CD4-positive, alpha-beta T cell (primary cell): Measurements from ENCODE around the gene SLCO2B1. TPM values are rescaled to one million over a fixed set of nuclear protein-coding genes. Genes with fewer than 3 reads are reported as not detected.

Experiments
- ATAC-seq: fragments of 200-7000 bp; cut with Tn5 transposase; one replicate; pipeline ENCODE4 v1.10.0; 2022; ENCODE audit warnings: mild to moderate bottlenecking; ENCODE audit not compliant: poor library complexity
- CTCF ChIA-PET: fragments of 350-600 bp; sonication (Branson Sonifier 250); formaldehyde crosslinking; loops from one replicate; lab custom pipeline; 2021; ENCODE audit warnings: antibody characterized with exemption, inconsistent platforms; lab: Charles Lee
- POLR2A ChIA-PET: fragments of 350-600 bp; sonication (Branson Sonifier 250); formaldehyde crosslinking; loops from one replicate; lab custom pipeline; 2021; ENCODE audit warnings: antibody characterized with exemption, inconsistent platforms; lab: Charles Lee
- DNase-seq, 14 experiments: peaks; one replicate each; pipeline ENCODE4 v3.0.0-alpha.2; 2013 to 2020; ENCODE audit warnings: mixed read lengths in 2 of 14
- H3K27ac ChIP-seq, 2 donors: one replicate each; pipeline versions ENCODE4 v1.5.1 to v1.7.0; 2013; ENCODE audit warnings: low read length in 2 of 2, low read depth in 1 of 2, mild to moderate bottlenecking in 1 of 2
- H3K27me3 ChIP-seq, 2 experiments: 1 replicate in 1 of 2; 2 replicates in 1 of 2; pipeline versions ENCODE4 v1.6.1 to v1.7.0; 2013; ENCODE audit warnings: low read length in 2 of 2, control low read depth in 1 of 2, mild to moderate bottlenecking in 1 of 2, moderate library complexity in 1 of 2; ENCODE audit not compliant: insufficient read depth in 2 of 2, control insufficient read depth in 1 of 2
- H3K36me3 ChIP-seq: one replicate; pipeline ENCODE4 v1.6.1; 2013; ENCODE audit warnings: low read length, control low read depth; ENCODE audit not compliant: insufficient read depth
- H3K4me1 ChIP-seq: one replicate; pipeline ENCODE4 v1.6.1; 2013; ENCODE audit warnings: low read length, control low read depth; ENCODE audit not compliant: insufficient read depth
- H3K4me3 ChIP-seq: one replicate; pipeline ENCODE4 v1.5.1; 2013; ENCODE audit warnings: mild to moderate bottlenecking, low read length, moderate library complexity
- H3K9me3 ChIP-seq, 2 experiments: 1 replicate in 1 of 2; 2 replicates in 1 of 2; pipeline versions ENCODE4 v1.6.1 to v1.7.0; 2013; ENCODE audit warnings: low read length in 2 of 2, mild to moderate bottlenecking in 2 of 2, control low read depth in 1 of 2, moderate library complexity in 1 of 2; ENCODE audit not compliant: control insufficient read depth in 1 of 2, insufficient read depth in 1 of 2
- H3K27ac Mint-ChIP-seq: one replicate; pipeline ENCODE4 v1.8.0; 2020; ENCODE audit warnings: mixed read lengths
- H3K27me3 Mint-ChIP-seq: one replicate; pipeline ENCODE4 v1.8.0; 2021; ENCODE audit warnings: mixed read lengths
- H3K36me3 Mint-ChIP-seq: one replicate; pipeline ENCODE4 v1.8.0; 2021; ENCODE audit warnings: low read depth, mixed read lengths
- H3K4me1 Mint-ChIP-seq: one replicate; pipeline ENCODE4 v1.8.0; 2021; ENCODE audit warnings: low read depth, mixed read lengths
- H3K4me3 Mint-ChIP-seq: one replicate; pipeline ENCODE4 v1.8.0; 2020; ENCODE audit warnings: mild to moderate bottlenecking, mixed read lengths
- H3K9me3 Mint-ChIP-seq: one replicate; pipeline ENCODE4 v1.8.0; 2020; ENCODE audit warnings: mixed read lengths
- intact Hi-C, 2 experiments: fragments of 100-400 bp; cut with DNase I in 1 of 2; cut with micrococcal nuclease in 1 of 2; formaldehyde crosslinking; loops; one replicate each; pipeline versions ENCODE4 v1.15.1 to v1.9.0; 2023 to 2025; cut with DNase I, micrococcal nuclease
- total RNA-seq, 174 experiments: library from RNA in 2 of 174; stranded (reverse) in 2 of 174; gene quantifications; one replicate each; pipeline ENCODE4 v1.2.3 and lab custom pipeline; 2021 to 2026
- TF ChIP-seq, protein P1 (sequence below): fragments of 200-600 bp; IDR thresholded peaks from one replicate; pipeline ENCODE4 v1.8.0; 2022; ENCODE audit warnings: antibody characterized with exemption, mild to moderate bottlenecking

Gene SLCO2B1
- total RNA-seq, 2 experiments from 2014 or later = not detected

DNA sequence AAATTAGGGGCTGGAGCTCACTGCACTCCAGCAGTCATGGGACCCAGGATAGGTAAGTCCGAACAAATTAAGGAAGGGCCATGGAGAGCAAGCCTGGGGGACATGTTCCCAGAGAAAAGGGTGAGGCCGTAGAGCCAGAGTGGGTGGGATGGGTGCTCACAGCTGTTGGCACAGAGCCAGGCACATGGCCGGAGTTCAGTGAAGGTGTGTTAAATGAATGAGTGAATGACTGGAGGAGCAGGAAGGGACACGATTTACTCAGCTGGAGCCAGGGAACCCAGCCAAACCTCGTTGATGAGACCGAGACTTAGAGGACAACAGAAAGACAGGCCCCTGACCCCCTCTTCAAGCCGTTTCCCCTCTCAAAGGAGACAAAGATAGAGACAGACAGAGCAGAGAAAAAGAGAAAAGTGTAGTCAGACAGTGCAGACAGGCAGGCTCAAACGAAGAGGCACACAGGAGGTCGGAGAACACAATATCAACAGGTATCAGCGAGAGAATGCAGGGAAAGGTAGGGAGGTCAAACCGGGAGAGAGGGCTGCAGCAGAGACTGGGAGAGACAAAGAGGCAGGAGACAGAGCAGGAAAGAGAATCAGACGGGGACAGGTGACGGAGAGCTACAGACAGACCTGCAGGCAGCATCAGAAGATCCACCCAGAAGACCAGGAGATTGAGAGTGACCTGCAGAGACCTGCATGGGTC is 590 bp downstream of the SLCO2B1 start:
- no peak for DNase-seq
- intact Hi-C loops = no loop called here
- no peak overlapping the region for H3K4me3 Mint-ChIP-seq

DNA sequence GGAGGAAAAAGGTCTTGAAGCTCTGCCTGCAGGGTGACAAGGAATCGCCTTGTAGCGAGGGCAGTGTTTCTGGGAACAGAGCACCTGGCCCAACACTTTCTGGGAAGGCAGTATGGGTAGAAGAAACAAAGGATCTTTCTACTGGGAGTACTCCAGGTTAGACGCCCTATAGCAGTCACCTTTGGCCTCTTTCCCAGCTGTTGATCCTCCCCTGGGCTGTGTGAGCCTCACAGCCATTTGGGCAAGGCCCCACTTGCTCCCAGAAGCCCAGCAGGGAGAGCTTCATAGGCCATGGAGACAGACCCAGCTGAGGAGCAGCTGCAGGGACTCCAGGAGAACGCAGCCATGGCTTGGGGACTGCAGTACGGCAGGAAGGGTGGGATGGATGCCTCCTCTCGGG is 1.2 kb downstream of the SLCO2B1 start:
- Histone ChIP-seq H3K27ac (no peak overlapping the region), H3K36me3 (no peaks in the 10 kb centered on the region), H3K4me1 (no peaks in the 10 kb centered on the region), H3K4me3 (no peak overlapping the region), H3K27me3 (peaks cover 0 to 4% of the 10 kb centered on the region in 2 experiments), H3K9me3 (no peaks in the 10 kb centered on the region)
- TF ChIP-seq, protein P1, sequence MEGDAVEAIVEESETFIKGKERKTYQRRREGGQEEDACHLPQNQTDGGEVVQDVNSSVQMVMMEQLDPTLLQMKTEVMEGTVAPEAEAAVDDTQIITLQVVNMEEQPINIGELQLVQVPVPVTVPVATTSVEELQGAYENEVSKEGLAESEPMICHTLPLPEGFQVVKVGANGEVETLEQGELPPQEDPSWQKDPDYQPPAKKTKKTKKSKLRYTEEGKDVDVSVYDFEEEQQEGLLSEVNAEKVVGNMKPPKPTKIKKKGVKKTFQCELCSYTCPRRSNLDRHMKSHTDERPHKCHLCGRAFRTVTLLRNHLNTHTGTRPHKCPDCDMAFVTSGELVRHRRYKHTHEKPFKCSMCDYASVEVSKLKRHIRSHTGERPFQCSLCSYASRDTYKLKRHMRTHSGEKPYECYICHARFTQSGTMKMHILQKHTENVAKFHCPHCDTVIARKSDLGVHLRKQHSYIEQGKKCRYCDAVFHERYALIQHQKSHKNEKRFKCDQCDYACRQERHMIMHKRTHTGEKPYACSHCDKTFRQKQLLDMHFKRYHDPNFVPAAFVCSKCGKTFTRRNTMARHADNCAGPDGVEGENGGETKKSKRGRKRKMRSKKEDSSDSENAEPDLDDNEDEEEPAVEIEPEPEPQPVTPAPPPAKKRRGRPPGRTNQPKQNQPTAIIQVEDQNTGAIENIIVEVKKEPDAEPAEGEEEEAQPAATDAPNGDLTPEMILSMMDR = no peak
- Mint-ChIP-seq H3K36me3 (no peaks in the 10 kb centered on the region), H3K27ac (no peak overlapping the region), H3K4me1 (no peaks in the 10 kb centered on the region), H3K9me3 (no peaks in the 10 kb centered on the region), H3K27me3 (peaks cover 8% of the 10 kb centered on the region), H3K4me3 (no peak overlapping the region)
- ChIA-PET POLR2A (no interaction called here), CTCF (no interaction called here)
- no peak for DNase-seq
- ATAC-seq = no peak
- intact Hi-C loops = no loop called here

More for the DNA sequence above, 590 bp downstream of the SLCO2B1 start:
- Mint-ChIP-seq H3K27me3 (peaks cover 8% of the 10 kb centered on the region), H3K36me3 (no peaks in the 10 kb centered on the region), H3K27ac (no peak overlapping the region), H3K9me3 (no peaks in the 10 kb centered on the region), H3K4me1 (no peaks in the 10 kb centered on the region)
- no peak overlapping the region for H3K4me3 ChIP-seq
- H3K9me3 ChIP-seq = no peaks in the 10 kb centered on the region
- peaks cover 0 to 4% of the 10 kb centered on the region in 2 experiments for H3K27me3 ChIP-seq
- no peak for ATAC-seq
- no peaks in the 10 kb centered on the region for H3K4me1 ChIP-seq
- TF ChIP-seq, protein P1 = no peak
- no peak overlapping the region for H3K27ac ChIP-seq
- H3K36me3 ChIP-seq = no peaks in the 10 kb centered on the region
- ChIA-PET POLR2A (no interaction called here), CTCF (interaction anchor here (1.5 kb wide), 1 partner anchor 11 kb away, joined by 6 read pairs; no protein-coding TSS in a partner anchor)

DNA sequence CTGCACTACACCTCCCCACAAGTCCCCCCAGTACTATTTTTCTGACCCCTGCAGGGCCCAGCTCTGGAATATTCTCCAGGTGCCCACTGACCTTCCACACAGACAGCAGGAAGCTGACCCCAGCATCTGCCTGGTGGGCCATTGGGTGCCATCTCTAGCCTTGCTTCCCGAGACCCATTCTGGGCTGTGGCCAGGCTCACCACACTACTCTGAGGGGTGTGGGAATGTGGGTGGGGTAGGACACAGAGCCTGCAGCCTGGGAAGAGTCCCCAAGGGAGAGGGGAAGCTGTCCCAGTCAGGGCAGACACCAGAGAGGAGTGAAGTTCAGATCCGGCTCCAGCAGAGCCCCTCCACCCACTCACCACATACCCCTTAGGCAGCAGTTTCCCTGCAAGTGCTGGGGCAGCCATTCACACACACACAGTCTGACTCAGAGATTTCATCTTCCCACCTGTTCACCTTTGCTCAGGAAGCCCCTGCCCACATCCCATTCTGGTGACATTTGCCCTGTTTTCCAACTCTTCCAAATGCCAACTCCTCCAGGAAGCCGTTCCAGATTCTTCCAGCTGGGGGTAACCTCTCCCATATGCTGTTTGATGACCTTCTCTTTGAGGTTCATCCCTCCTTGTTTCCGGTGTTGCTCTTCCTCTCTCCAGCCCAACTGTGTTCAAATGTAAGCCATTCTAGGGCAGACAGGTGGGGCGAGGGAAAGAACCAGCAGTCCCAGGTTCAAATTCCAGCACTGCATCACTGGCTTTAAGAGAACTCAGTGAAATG is 1.9 kb downstream of the SLCO2B1 start:
- Histone ChIP-seq H3K9me3 (no peaks in the 10 kb centered on the region), H3K4me1 (no peaks in the 10 kb centered on the region), H3K4me3 (no peak overlapping the region), H3K36me3 (no peaks in the 10 kb centered on the region), H3K27me3 (peaks cover 0 to 4% of the 10 kb centered on the region in 2 experiments), H3K27ac (no peak overlapping the region)
- ChIA-PET CTCF (no interaction called here), POLR2A (no interaction called here)
- no peaks in the 10 kb centered on the region for H3K36me3 Mint-ChIP-seq
- no peak overlapping the region for H3K27ac Mint-ChIP-seq
- no peaks in the 10 kb centered on the region for H3K9me3 Mint-ChIP-seq
- no peaks in the 10 kb centered on the region for H3K4me1 Mint-ChIP-seq
- DNase-seq = no peak
- H3K4me3 Mint-ChIP-seq = no peak overlapping the region
- TF ChIP-seq, protein P1 = no peak
- intact Hi-C loops = no loop called here
- ATAC-seq = no peak
- H3K27me3 Mint-ChIP-seq = peaks cover 8% of the 10 kb centered on the region
